H1 (cell line): ENCODE measurements around the gene FAM174B. TPM values are rescaled to one million over a fixed set of nuclear protein-coding genes. Genes with fewer than 3 reads are reported as not detected.

ENCODE experiments used
- CTCF ChIA-PET: fragments of 300-600 bp; sonication (Branson Sonifier 250); formaldehyde crosslinking; loops from one replicate; lab custom pipeline; 2021; ENCODE audit not compliant: partially characterized antibody; lab: Charles Lee
- POLR2A ChIA-PET: fragments of 300-600 bp; sonication (Branson Sonifier 250); formaldehyde crosslinking; loops from one replicate; lab custom pipeline; 2021; ENCODE audit warnings: inconsistent platforms; ENCODE audit not compliant: partially characterized antibody; lab: Charles Lee
- DNase-seq, 2 experiments: peaks; one replicate each; pipeline versions ENCODE4 v3.0.0 to v3.0.0-alpha.2; 2010 to 2022; ENCODE audit warnings: low spot score in 2 of 2, low read depth in 1 of 2, mixed read lengths in 1 of 2
- FAIRE-seq: peaks from 2 replicates; lab custom pipeline; 2011; peaks lifted over from hg19 to GRCh38; lab: Jason Lieb, UNC
- H2AFZ ChIP-seq: 2 replicates; pipeline ENCODE4 v1.8.1; 2012; ENCODE audit warnings: low read length, inconsistent platforms
- H2AK5ac ChIP-seq: 2 replicates; pipeline ENCODE4 v1.6.1; 2013; ENCODE audit warnings: low read depth, low read length
- H2BK120ac ChIP-seq: replicated peaks from 2 replicates; pipeline ENCODE3; 2013; ENCODE audit warnings: low read depth, low read length, inconsistent platforms
- H2BK12ac ChIP-seq: 2 replicates; pipeline ENCODE4 v1.6.1; 2013; ENCODE audit warnings: low read depth, low read length
- H2BK15ac ChIP-seq: 2 replicates; pipeline ENCODE4 v1.6.1; 2013; ENCODE audit warnings: low read length
- H2BK20ac ChIP-seq: 2 replicates; pipeline ENCODE4 v1.6.1; 2013; ENCODE audit warnings: low read length
- H2BK5ac ChIP-seq: 2 replicates; pipeline ENCODE4 v1.6.1; 2013; ENCODE audit warnings: low read depth, low read length
- H3K14ac ChIP-seq: 2 replicates; pipeline ENCODE4 v1.6.1; 2013; ENCODE audit warnings: inconsistent platforms; ENCODE audit not compliant: insufficient read length
- H3K18ac ChIP-seq: 2 replicates; pipeline ENCODE4 v1.6.1; 2013; ENCODE audit warnings: low read length; ENCODE audit errors: extremely low read depth
- H3K23ac ChIP-seq: 2 replicates; pipeline ENCODE4 v1.6.1; 2013; ENCODE audit warnings: inconsistent platforms; ENCODE audit not compliant: insufficient read length
- H3K23me2 ChIP-seq: 2 replicates; pipeline ENCODE4 v1.6.1; 2013; ENCODE audit warnings: low read depth, low read length
- H3K27ac ChIP-seq: 2 replicates; pipeline ENCODE4 v1.6.1; 2011; ENCODE audit warnings: low read depth, low read length, inconsistent platforms
- H3K27me3 ChIP-seq, 4 experiments: replicated peaks in 1 of 4; 1 replicate in 1 of 4; 2 replicates in 3 of 4; pipeline versions ENCODE4 v1.6.1 to v1.8.1; 2011 to 2013; ENCODE audit warnings: low read length in 3 of 4, mild to moderate bottlenecking in 3 of 4, inconsistent platforms in 2 of 4, mixed read lengths in 2 of 4, moderate library complexity in 1 of 4; ENCODE audit not compliant: control insufficient read depth in 3 of 4, insufficient read depth in 3 of 4; ENCODE audit errors: extremely low read depth in 1 of 4
- H3K36me3 ChIP-seq, 4 experiments: 2 replicates each; pipeline versions ENCODE4 v1.6.1 to v1.8.1; 2011 to 2013; ENCODE audit warnings: mild to moderate bottlenecking in 4 of 4, low read length in 3 of 4, moderate library complexity in 2 of 4, control low read depth in 1 of 4, inconsistent platforms in 1 of 4; ENCODE audit not compliant: insufficient read depth in 4 of 4, control insufficient read depth in 2 of 4
- H3K4ac ChIP-seq: replicated peaks from 2 replicates; pipeline ENCODE3; 2013; ENCODE audit warnings: low read length, low read depth, mixed read lengths, inconsistent platforms; ENCODE audit not compliant: insufficient read length
- H3K4me1 ChIP-seq, 4 experiments: replicated peaks in 1 of 4; 1 replicate in 1 of 4; 2 replicates in 3 of 4; pipeline versions ENCODE4 v1.6.1 to v1.8.1; 2011 to 2013; ENCODE audit warnings: low read length in 3 of 4, inconsistent platforms in 2 of 4, mixed read lengths in 1 of 4; ENCODE audit not compliant: insufficient read depth in 4 of 4, control insufficient read depth in 3 of 4
- H3K4me2 ChIP-seq, 2 experiments: 2 replicates each; pipeline versions ENCODE4 v1.6.1 to v1.8.1; 2011 to 2013; ENCODE audit warnings: low read depth in 2 of 2, low read length in 2 of 2, control low read depth in 1 of 2, inconsistent platforms in 1 of 2, mild to moderate bottlenecking in 1 of 2; ENCODE audit not compliant: insufficient read depth in 1 of 2
- H3K4me3 ChIP-seq, 4 experiments: fragments of 200-600, 300-600 bp in 1 of 4; sonication (generic), shearing (Covaris generic), sonication (Bioruptor Twin) in 1 of 4; 2 replicates each; pipeline versions ENCODE4 v1.5.1 to v1.8.1; 2011 to 2016; ENCODE audit warnings: low read length in 4 of 4, low read depth in 3 of 4, control low read depth in 2 of 4, inconsistent platforms in 2 of 4, mild to moderate bottlenecking in 2 of 4, mixed read lengths in 1 of 4, moderate library complexity in 1 of 4; ENCODE audit not compliant: insufficient read depth in 2 of 4; ENCODE audit errors: extremely low read depth in 1 of 4
- H3K56ac ChIP-seq: replicated peaks from 2 replicates; pipeline ENCODE3; 2013; ENCODE audit warnings: low read depth, mild to moderate bottlenecking, mixed read lengths, low read length, inconsistent platforms; ENCODE audit not compliant: insufficient read length
- H3K79me1 ChIP-seq: 2 replicates; pipeline ENCODE4 v1.6.1; 2013; ENCODE audit warnings: low read depth, low read length, control low read depth
- H3K79me2 ChIP-seq, 2 experiments: 2 replicates each; pipeline versions ENCODE4 v1.6.1 to v1.8.1; 2012 to 2013; ENCODE audit warnings: low read length in 2 of 2, mild to moderate bottlenecking in 2 of 2, inconsistent platforms in 1 of 2; ENCODE audit not compliant: insufficient read depth in 2 of 2, control insufficient read depth in 1 of 2
- H3K9ac ChIP-seq, 4 experiments: replicated peaks in 1 of 4; 1 replicate in 1 of 4; 2 replicates in 3 of 4; pipeline versions ENCODE4 v1.6.1 to v1.8.1; 2011 to 2013; ENCODE audit warnings: low read depth in 3 of 4, low read length in 3 of 4, control low read depth in 2 of 4, mild to moderate bottlenecking in 2 of 4, moderate library complexity in 2 of 4, inconsistent platforms in 1 of 4; ENCODE audit errors: extremely low read depth in 1 of 4
- H3K9me3 ChIP-seq, 2 experiments: 2 replicates each; pipeline versions ENCODE4 v1.6.1 to v1.8.1; 2012 to 2013; ENCODE audit warnings: mild to moderate bottlenecking in 2 of 2, moderate library complexity in 2 of 2, control low read depth in 1 of 2, inconsistent platforms in 1 of 2, low read depth in 1 of 2, low read length in 1 of 2, mixed read lengths in 1 of 2; ENCODE audit not compliant: insufficient read depth in 2 of 2
- H4K20me1 ChIP-seq, 2 experiments: replicated peaks in 1 of 2; 2 replicates each; pipeline versions ENCODE3 to v1.8.1; 2011 to 2013; ENCODE audit warnings: inconsistent platforms in 2 of 2, low read length in 2 of 2, mild to moderate bottlenecking in 1 of 2; ENCODE audit not compliant: insufficient read depth in 2 of 2, control insufficient read depth in 1 of 2
- H4K5ac ChIP-seq: 2 replicates; pipeline ENCODE4 v1.6.1; 2013; ENCODE audit warnings: low read length, low read depth, mixed read lengths, inconsistent platforms; ENCODE audit not compliant: insufficient read length
- H4K8ac ChIP-seq: 2 replicates; pipeline ENCODE4 v1.8.0; 2013; ENCODE audit warnings: mild to moderate bottlenecking, moderate library complexity, low read length, inconsistent platforms; ENCODE audit not compliant: insufficient read depth; ENCODE audit errors: extremely low read depth
- H4K91ac ChIP-seq: replicated peaks from 2 replicates; pipeline ENCODE3; 2013; ENCODE audit warnings: low read length, mixed read lengths, inconsistent platforms; ENCODE audit not compliant: insufficient read length
- BCL11A ChIP-seq, 2 experiments: IDR thresholded peaks; one replicate each; pipeline ENCODE4 v1.6.1; 2011; ENCODE audit warnings: low read depth in 2 of 2, low read length in 2 of 2, mild to moderate bottlenecking in 2 of 2
- CBX8 ChIP-seq: fragments of 300-800, 300-1000 bp; sonication (generic); IDR thresholded peaks from 2 replicates; pipeline ENCODE4 v1.7.1; 2016; ENCODE audit warnings: low read depth, low read length, borderline replicate concordance
- CHD1 ChIP-seq: IDR thresholded peaks from 2 replicates; pipeline ENCODE4 v1.6.1; 2012; ENCODE audit warnings: low read depth, low read length, improper control_type of control experiment
- CREB1 ChIP-seq: IDR thresholded peaks from 2 replicates; pipeline ENCODE4 v1.6.1; 2012; ENCODE audit warnings: inconsistent platforms
- E2F6 ChIP-seq: IDR thresholded peaks from 2 replicates; pipeline ENCODE4 v1.6.1; 2012; ENCODE audit warnings: inconsistent platforms
- RFX5 ChIP-seq: IDR thresholded peaks from 2 replicates; pipeline ENCODE4 v1.6.1; 2011; ENCODE audit warnings: low read depth, low read length, improper control_type of control experiment, borderline replicate concordance
- RXRA ChIP-seq: IDR thresholded peaks from 2 replicates; pipeline ENCODE4 v1.6.1; 2011; ENCODE audit warnings: low read depth, mild to moderate bottlenecking, low read length, moderate library complexity; ENCODE audit not compliant: insufficient read depth
- SIRT6 ChIP-seq: IDR thresholded peaks from one replicate; pipeline ENCODE4 v1.7.1; 2012; ENCODE audit warnings: low read length, inconsistent platforms
- WGBS, 2 experiments: shearing (Covaris generic) in 1 of 2; methylation state at CpG; one replicate each; pipeline versions ENCODE4 v1.1.6 to v1.1.7; 2013 to 2015; ENCODE audit warnings: low lambda C conversion rate in 2 of 2, mixed read lengths in 2 of 2, inconsistent platforms in 1 of 2, low coverage in 1 of 2, missing lambda C conversion rate in 1 of 2; ENCODE audit not compliant: insufficient replicate concordance in 2 of 2, insufficient coverage in 1 of 2, insufficient read length in 1 of 2; ENCODE audit errors: extremely low coverage in 1 of 2, missing lambda C conversion rate in 1 of 2; 5-methylcytosine and 5-hydroxymethylcytosine counted together
- polyA plus RNA-seq, 7 experiments: library from polyadenylated mRNA; depleted of rRNA in 3 of 7; stranded (reverse) in 5 of 7; unstranded in 2 of 7; fragments of >200 nt in 5 of 7; fragments of 200-250 nt in 2 of 7; gene quantifications; 1 replicate in 5 of 7; 2 replicates in 1 of 7; 4 replicates in 1 of 7; pipeline versions ENCODE4 v1.2.1 to v1.2.3, GENCODE V29; 2011 to 2013; ENCODE audit warnings: missing spikeins in 2 of 7, mixed read lengths in 2 of 7
- total RNA-seq: library from RNA; stranded (reverse); fragmentation: NEBNext Ultra II Directional; extraction: Animal tissue kit (Norgen Biotek cat#: 25700); gene quantifications from 2 replicates; pipeline ENCODE4 v1.2.1, GENCODE V29; 2021

Gene FAM174B
- total and polyA plus RNA-seq, 2 of the 8 experiments (the other 6 are each of a cell fraction or from before 2014, with no cell fraction given), result 9.3 to 35.2 TPM

- ChIA-PET CTCF (no interaction called here), POLR2A (interaction anchor here (1.1 kb wide), 1 partner anchor 17 kb away, joined by 3 read pairs; no protein-coding TSS in a partner anchor)
- H3K14ac ChIP-seq, result no peak overlapping the region
- H2AFZ ChIP-seq, result no peak overlapping the region
- H2BK120ac ChIP-seq, result no peak overlapping the region
- DNase-seq (no peak), FAIRE-seq (no peak)
- H3K79me1 ChIP-seq, result no peaks in the 10 kb centered on the region
- H4K8ac ChIP-seq, result no peak overlapping the region
- H2AK5ac ChIP-seq, result no peak overlapping the region
- no peak overlapping the region for H3K18ac ChIP-seq
- H3K23me2 ChIP-seq, result no peaks in the 10 kb centered on the region
- no peaks in the 10 kb centered on the region for H3K27me3 ChIP-seq
- no peak overlapping the region for H2BK20ac ChIP-seq
- no peak overlapping the region for H4K5ac ChIP-seq
- WGBS, 2 experiments, result 86% methylated on average over 1 of the region's 1 CpG; no CpG with 5 or more reads in 1 of the 2 experiments
- H2BK12ac ChIP-seq, result no peak overlapping the region
- no peak overlapping the region for H2BK15ac ChIP-seq
- no peaks in the 10 kb centered on the region for H3K4me1 ChIP-seq
- H3K27ac ChIP-seq, result no peak overlapping the region
- no peak overlapping the region for H3K4me2 ChIP-seq
- no peaks in the 10 kb centered on the region for H3K79me2 ChIP-seq
- H2BK5ac ChIP-seq, result no peak overlapping the region
- H4K20me1 ChIP-seq, result no peaks in the 10 kb centered on the region
- H3K23ac ChIP-seq, result no peak overlapping the region
- H3K9ac ChIP-seq, result no peak overlapping the region
- H3K9me3 ChIP-seq, result no peaks in the 10 kb centered on the region; a peak in 1 of 4 replicates
- no peak overlapping the region for H3K4me3 ChIP-seq
- H4K91ac ChIP-seq, result no peak overlapping the region
- no peak overlapping the region for H3K56ac ChIP-seq
- no peaks in the 10 kb centered on the region for H3K36me3 ChIP-seq
- H3K4ac ChIP-seq, result no peak overlapping the region
- no peak for TF ChIP-seq SIRT6
- TF ChIP-seq CHD1, result no peak
- no peak for TF ChIP-seq CREB1
- no peak for TF ChIP-seq BCL11A (IDR thresholded peaks at IDR 0.05; ENCODE audit: low read depth in 2 of 2, low read length in 2 of 2)
- no peak for TF ChIP-seq E2F6
- no peak for TF ChIP-seq RXRA
- no peak for TF ChIP-seq RFX5
- TF ChIP-seq CBX8, result no peak
These were observed 81.4 kb downstream of the FAM174B start for GRCh38 chr15:92574161-92574560.
